GM18858 (cell line): ENCODE measurements around the gene C10orf105.
A peak's percentile ranks its signal among the peaks of the same experiment; 100 is the strongest.

Source experiments
- ATAC-seq: cut with Tn5 transposase; IDR thresholded peaks from one replicate; pipeline ENCODE4 v1.9.1; 2021; ENCODE audit not compliant: unreplicated experiment

Gene C10orf105

DNA sequence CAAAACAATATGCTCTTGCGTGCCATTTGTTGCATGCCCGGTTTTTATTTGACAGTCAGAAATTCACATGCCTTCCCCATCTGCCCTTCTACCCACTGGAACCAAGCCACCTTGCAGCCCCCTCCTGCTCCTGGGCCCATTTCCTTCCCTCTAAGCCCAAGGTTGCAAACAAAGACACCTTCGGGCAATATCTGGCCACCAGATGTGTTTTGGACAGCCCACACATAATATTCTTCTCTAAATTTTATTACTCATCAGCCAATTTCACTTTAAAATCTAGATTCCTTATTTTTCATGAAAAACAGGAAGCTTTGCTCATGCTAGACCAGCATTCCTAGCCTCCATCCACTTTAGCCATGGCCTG lies 18.2 kb upstream of the C10orf105 start:
- no peak for ATAC-seq

DNA sequence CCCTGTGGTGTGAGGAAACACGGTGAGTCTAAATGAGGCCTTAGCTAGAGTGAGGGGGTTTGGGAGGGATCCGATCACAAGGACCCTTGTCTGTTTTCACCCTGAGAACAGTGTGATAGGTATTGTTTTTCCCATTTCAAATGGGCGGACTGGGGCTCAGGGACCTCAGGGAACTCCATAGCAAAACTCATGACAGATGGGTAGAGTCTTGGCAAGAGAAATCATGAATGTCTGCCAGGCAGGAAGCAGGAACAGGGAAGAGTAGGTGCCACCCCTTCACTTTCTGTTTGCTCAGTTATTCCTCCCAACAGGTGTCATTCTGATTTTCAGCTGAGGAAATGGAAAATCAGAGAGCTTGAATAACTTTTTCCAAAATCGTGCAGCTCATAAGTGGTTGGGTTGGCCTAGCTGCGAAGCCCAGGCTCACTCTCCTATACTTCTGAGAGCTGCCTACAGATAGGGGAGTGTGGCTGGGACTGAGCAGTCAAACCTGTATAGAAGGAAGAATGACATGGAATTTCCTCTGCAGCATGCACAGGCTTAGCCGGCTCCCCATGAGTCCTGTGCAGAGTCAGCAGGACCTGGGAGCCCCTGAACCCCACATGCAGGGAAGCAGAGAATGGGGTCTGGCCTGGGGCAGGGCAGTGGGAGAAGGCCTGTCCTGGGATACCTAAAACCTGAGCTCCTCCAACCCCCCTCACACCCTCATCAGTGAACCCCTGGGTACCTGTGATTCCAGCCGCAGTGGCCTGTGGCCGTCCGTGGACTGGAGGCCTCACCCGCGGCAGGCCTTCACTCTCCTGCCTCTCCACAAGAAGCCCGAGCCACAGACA lies 17.6 kb upstream of the C10orf105 start:
- ATAC-seq = no peak

DNA sequence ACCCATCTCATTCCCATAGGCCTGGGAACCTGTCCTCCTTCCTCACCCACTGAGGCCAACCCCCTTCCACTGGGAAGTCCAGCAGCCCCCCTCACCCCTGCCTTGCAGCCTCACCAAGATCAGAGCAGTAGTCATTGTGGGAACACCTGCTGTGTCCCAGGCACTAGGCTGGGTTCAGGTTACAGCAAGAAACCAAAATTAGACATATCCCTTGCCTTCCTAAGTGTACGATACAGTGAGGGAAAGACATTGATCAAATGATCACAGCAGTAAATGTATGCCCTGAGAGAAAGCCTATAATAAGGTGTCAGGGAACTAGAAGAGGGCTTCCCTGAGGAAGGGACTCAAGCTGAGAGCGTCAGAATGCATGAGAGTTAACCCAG lies 17.0 kb upstream of the C10orf105 start:
- no peak for ATAC-seq

DNA sequence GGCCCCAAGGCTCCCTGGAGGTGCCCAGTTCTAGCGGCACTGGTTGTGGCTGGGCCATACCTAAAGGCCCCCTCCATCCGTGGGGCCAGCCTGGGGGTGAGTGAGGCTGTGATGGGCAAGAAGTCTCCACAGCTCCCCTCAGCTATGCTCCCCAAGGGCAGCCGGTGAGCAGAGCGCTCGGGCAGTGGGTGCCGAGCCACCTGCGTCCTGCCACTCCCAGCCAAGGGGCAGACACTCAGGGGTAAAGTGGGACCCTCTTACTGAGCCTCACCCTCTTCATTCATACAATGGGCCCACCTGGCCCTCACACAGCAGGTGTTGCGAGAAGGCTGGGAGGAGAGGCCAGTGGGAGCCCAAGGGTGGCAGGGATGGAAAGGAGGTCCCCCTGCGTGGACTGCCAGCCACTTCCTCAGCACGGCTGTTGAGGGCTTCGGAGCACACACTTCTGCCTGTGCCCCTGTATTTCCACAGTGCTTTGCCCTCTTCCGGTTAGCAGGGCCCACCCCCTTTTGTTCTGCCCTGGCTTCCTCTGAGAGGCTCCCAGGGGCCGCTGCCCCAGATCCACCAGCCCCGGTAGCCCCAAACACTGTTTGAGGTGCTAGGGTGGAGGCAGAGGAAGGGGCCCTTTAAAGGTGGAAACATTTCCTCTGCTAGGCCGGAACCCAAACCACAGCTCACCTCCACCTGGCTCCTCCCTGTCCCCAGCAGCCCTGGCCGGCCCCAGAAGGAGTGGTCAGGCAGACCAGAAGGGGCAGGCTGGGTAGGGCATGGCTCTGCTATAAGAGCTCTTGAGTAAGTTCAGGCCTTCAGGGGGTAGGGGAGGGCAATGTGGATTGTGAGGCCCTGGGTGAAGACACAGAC lies 16.4 kb upstream of the C10orf105 start:
- no peak for ATAC-seq

DNA sequence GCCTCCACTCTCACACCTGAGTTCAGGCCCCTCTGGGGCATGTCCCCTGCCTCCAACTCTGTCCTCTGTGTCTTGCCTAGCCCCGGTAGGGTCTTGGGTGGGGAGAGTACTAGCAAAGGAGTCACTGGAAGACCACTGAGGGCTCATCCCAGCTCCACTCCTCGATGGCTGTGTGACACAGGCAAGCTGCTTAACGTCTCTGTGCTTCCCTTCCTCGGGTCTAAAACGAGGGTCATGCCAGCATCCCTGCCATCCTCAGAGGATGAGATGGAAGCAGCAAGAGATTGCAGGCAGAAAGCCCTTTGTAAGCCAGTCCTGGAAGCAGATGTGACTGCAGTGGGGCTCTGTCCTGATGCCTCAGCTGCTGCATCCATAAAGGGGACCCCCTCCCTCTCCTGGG lies 15.2 kb upstream of the C10orf105 start:
- no peak for ATAC-seq

DNA sequence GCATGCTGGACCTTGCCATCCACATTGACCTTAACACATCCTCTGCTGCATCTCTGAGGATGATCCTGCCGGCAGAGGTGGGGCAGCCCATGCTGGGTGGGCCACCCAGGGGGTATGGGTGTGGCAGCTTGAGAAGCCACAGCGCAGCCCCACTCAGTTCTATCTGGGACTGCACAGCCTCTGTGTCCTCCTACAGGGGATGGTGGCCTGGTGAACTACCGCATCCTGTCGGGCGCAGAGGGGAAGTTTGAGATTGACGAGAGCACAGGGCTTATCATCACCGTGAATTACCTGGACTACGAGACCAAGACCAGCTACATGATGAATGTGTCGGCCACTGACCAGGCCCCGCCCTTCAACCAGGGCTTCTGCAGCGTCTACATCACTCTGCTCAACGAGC lies 12.2 kb upstream of the C10orf105 start:
- ATAC-seq = no peak

DNA sequence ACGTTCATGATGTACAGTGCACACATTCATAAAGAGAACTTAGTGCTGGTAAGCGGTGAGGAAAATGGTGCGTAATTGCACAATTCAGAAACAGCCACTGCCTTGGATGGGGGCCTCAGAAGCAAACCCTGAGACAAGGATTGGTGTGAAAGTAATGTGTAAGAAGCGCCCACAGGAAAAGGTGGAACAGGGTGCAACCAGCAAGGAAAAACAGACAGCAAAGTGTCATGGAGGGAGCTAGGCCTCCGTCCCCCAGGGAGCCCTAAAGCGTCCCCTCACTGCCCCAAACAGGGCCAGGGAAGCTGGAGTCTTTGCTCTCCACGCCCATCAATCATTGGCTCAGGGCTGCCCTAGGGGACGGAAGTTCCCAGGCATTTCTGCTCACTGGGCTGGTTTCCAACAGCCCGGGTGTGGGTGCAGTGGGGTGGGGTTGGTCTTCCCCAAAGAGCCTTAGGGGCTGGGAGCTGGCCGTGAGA lies 9.6 kb upstream of the C10orf105 start:
- no peak for ATAC-seq

DNA sequence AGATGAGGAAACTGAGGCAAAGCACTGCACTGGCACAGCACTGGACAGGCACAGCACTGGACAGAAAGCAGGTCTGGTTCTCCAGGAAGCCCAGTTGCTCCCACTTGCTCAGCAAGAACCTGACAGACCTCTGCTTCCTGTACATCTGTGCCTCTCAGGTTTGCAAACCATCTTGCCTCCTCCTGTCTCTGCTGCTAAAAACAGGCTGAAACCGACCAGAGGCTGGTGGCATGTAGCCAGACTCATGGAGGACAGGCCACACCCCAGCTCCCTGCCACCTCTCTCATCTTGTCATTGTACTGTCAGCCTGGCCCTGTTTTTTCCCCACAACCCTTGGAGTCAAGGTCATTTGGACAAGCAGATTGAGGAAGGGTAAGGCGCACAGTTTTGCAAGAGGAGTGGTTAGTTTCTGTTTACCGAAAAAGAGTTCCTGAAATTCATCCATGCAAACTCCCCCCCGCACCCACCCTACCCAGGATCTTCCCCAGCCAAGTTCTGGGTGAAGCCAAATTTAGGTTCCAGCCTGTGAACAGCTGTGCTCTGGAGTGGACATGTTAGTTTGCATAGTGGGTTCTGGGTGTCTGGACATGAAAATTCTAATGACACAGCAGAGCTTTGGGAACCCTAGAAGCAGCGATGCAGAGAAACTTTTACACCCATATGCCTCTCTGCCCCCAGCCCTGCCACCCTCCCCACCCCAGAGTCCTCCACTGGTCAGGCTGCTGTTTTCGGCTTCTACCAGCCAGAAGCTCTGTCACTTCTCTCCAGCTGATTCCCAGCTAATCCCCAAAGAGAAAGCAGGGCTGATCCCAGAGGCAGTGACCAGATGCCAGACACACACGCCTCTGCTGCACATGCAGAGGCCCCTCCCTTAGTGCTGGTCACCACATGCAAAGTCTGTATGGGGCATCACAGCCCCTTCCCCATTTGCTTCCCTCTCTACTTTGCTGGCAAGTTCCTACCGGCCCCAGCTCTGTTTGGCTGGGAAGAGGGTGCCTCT lies 8.5 kb upstream of the C10orf105 start:
- ATAC-seq = peak; percentile 35

DNA sequence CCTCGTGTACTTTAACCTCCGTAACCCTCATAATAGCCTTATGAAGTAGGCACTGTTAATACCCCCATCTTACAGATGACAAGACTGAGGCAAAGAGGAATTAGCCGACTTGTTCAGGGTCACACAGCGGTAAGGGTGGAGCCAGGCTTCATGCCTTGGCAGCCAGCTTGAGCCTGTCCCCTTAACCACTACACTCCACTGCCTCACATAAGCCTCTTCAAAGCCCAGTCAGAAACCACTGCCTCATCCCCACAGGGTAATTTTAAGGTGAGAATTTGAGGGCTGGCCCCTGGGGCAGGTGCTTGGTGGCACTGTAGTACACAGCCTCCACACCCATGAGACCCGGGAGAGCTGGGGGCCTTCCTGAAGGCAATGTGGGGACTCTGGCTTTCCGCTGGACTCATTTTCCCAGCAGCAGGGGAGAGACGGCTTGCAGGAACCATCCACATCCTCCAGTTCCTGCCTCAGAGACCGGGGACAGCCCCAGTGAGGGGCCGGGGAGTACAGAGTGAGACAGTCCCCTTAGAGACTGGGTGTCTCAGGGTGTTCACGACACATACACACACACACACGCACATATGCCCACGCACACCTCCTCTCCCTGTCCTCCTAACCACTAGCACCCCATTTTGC lies 7.6 kb upstream of the C10orf105 start:
- ATAC-seq = peak; percentile 39

DNA sequence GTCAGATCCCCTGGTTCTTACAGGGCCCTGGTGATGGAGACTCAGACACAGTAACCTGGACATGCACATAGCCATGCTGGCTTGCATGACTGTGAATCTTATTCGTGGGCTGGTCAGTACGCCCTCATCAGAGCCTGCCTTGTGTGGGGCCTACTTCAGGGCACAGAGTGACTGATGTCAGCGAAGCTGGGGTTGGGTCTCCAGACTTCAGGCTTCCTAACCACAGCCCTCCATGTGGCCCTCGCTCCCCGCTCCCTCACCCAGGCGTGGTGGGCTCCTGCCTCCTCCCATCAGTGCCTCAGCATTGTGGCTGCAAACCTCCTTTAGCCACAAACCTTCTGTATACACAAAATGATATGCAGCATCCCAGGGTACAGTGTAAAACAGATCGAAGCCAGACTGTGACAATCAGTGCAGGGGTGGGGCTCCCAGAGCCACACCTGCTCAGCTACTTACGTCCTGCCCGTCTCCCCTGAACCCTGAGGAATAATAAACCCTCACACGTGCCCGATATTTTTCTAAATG lies 7.1 kb upstream of the C10orf105 start:
- ATAC-seq = no peak

DNA sequence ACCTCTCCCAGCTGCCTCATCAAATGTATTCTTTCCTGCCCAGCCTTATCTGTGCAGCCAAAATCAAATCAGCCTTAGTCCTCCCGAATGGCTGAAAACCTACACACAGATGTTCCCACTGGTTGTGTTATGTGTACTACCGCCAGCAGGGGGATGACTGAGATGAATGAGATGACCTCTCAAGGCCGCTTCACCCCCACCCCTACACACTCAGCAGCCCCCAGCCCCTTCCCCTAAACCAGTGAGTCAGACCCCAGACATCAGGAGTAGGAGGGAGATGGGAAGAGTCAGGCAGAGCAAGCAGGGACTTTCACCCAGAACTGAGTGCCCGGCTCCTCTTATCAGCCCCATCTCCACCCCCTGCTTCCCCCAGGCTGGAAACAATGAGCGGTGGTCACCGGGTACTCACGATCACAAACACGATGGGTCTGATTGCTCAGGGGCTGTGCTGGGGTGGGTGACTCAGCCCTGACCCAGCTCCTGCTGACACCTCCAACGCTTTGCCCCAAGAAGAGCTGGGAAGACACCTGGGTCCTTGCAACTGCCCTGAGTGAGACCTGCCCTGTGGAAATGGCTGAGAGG lies 6.5 kb upstream of the C10orf105 start:
- no peak for ATAC-seq

DNA sequence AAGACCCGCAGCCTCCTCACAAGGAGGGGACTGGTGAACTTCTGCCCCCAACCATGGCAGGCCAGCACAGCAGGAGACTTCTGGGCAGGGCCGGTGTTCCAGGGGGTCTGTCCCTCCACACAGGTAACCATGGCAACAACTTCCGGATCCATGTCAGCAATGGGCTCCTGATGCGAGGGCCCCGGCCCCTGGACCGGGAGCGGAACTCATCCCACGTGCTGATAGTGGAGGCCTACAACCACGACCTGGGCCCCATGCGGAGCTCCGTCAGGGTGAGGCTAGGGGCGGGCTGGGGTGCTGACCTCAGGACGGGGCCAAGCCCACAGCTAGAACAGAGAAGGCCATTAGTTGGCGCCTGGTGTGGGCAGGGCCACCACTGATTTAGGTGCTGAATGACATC lies 5.7 kb upstream of the C10orf105 start:
- no peak for ATAC-seq

DNA sequence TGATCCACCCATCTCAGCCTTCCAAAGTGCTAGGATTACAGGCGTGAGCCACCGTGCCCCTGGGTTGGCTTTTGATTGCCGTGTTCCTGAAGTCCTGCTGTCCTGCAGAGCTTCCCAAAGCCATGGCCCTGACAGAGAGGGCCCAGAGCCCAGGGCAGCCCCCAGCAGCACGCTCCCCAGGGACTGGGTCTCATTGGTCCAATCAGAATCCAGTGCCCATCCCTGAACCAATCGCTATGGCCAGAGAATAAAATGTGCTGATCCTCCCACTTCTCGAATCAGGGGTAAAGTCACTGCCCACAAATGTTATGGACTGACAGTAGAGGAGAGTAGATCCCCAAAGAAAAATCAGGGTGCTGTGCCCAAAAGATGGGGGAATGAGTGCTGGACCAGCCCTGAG lies 5.0 kb upstream of the C10orf105 start:
- ATAC-seq = no peak

DNA sequence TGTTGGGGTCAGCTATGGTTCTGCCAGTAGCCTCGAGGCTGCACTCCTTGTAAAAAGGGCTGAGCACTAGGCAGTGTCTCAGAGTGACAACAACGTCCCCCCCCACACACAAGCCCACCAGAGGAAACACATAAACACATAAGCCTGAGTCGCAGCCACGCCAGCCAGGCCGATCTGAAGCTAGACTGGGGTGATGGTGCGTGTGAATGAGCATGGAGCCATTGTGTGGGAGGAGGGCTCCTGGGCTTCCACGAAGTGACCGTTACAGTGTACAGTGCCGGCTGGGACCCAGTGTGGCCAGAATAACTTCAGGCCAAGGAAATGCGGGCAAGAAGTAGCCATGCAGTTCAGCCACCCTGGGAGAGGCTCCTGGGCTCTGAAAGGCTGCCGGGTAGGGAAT lies 3.7 kb upstream of the C10orf105 start:
- no peak for ATAC-seq

DNA sequence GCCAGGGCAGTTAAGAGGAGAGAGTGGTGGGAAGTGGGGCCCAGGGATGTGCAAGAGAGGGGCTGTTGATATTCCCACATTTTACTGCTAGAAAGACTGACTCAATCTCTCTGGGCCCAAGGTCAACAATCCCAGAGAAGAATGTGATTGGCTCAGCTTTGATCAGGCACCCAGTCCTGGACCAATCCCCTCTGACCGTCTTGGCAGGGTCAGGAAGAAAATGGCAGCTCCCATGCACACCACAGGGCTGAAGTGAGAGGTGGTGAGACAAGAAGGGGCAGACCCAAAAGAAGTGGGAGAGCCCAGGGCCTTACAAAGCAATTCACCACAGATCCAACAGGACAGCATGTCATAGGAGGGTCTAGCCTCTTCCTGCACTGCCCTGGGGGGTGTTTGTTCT lies 3.3 kb upstream of the C10orf105 start:
- no peak for ATAC-seq

DNA sequence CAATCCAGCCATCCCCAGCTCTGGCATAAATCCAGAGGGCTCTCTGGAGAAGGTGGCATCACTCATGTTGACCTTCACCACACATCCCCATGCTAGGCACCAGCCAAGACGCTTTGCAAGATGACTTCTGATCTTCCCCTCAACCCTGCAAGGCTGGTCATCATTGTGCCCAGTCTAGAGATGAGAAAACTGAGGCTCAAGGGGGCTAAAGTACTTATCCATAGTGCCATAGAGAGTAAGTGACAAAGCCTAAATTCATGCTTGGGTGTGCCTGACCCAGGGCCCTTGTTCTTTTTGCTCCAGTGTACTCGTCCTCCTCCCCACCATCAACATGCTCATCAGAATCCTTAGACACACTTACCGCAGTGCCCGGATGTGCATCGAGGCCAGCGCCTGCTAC lies 1.7 kb upstream of the C10orf105 start:
- no peak for ATAC-seq

DNA sequence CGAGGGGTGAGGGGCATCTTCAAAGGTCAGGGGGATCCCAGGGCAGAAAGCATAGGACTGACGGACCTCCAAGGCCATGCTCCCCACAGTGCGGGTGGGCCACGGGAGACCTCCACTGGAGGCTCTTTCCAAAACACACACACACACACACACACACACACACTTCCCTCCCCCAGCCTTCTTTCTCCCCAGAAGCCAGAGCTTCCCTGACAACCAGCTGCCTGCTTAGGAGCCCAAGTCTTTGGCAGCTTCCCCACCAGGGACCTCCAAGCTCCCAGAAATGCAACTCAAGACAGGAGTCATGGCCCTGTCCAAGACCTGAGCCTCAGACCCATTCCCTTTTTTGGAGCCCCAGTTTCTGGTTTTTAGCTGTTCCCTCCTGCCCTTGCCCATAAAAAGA lies 710 bp upstream of the C10orf105 start:
- ATAC-seq = no peak

DNA sequence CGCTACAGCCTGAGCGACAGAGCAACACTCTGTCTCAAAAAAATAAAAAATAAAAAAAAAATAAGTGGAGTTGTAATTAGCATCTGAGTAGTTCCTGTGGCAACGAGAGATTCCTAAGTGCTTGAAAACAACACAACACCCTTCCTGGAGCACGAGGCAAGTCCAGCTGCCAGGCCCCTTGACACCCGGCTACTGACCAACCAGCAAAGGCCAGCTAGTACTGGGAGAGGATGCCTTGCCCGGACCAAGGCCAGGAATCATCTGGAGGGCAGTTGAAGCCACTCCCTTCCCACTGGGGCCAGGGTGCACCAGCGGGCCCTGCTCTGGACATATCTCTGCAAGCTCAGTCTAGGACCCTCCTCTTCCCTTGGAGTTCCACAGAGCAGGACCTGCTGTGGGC lies 536 bp downstream of the C10orf105 start:
- no peak for ATAC-seq

DNA sequence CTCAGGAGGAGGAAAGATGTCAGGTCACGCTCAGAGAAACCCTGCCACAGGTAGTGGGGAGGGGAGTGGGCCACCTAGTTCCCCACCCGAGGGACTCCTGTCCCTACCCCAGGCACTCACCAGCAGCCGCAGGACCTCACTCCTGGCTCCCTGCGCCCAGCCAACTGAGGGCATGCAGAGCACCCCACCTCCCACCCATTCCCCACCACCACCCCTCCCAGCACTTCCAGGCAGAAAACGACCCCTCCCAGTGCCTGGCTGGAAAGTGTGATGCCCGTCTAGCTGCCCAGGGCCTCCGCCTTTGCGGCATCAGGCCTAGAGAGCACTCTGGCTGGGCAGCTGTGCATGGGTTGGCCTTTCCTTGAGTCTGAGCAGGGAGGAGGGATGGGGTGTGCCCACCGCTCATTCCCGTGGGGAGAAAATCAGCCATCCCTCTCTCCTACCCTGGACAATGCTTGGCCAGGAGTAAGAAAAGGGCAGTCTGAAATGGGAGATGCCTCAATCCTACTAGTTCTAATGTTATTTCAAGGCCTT lies 1.3 kb downstream of the C10orf105 start:
- ATAC-seq = no peak

DNA sequence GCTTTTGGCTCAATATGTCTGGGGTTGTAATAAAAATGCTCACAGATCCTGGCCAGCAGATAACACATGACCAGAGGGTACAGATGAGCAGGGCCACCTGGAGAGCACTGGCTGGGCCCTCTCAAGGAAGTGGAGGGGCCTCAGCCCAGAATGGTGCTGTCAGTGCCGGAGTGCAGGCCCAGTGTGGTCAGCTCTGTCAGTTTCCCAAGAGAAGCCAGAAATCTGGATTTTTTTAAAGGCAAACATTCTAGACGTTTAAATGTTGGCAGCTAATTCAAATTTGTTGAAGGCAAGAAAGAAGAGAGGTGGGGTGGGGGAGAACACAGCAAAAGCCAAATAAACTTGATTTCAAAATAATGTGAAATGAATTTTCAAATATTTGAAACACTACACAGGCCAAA lies 2.0 kb downstream of the C10orf105 start:
- ATAC-seq = no peak
